CD4-positive, alpha-beta T cell (primary cell): ENCODE results near the gene SFXN5. TPM values are rescaled to one million over a fixed set of nuclear protein-coding genes. Genes with fewer than 3 reads are reported as not detected.

Source experiments
- ATAC-seq: fragments of 200-7000 bp; cut with Tn5 transposase; one replicate; pipeline ENCODE4 v1.10.0; 2022; ENCODE audit warnings: mild to moderate bottlenecking; ENCODE audit not compliant: poor library complexity
- CTCF ChIA-PET: fragments of 350-600 bp; sonication (Branson Sonifier 250); formaldehyde crosslinking; loops from one replicate; lab custom pipeline; 2021; ENCODE audit warnings: antibody characterized with exemption, inconsistent platforms; lab: Charles Lee
- POLR2A ChIA-PET: fragments of 350-600 bp; sonication (Branson Sonifier 250); formaldehyde crosslinking; loops from one replicate; lab custom pipeline; 2021; ENCODE audit warnings: antibody characterized with exemption, inconsistent platforms; lab: Charles Lee
- DNase-seq, 14 experiments: peaks; one replicate each; pipeline ENCODE4 v3.0.0-alpha.2; 2013 to 2020; ENCODE audit warnings: mixed read lengths in 2 of 14
- H3K27ac ChIP-seq, 2 donors: one replicate each; pipeline versions ENCODE4 v1.5.1 to v1.7.0; 2013; ENCODE audit warnings: low read length in 2 of 2, low read depth in 1 of 2, mild to moderate bottlenecking in 1 of 2
- H3K27me3 ChIP-seq, 2 experiments: 1 replicate in 1 of 2; 2 replicates in 1 of 2; pipeline versions ENCODE4 v1.6.1 to v1.7.0; 2013; ENCODE audit warnings: low read length in 2 of 2, control low read depth in 1 of 2, mild to moderate bottlenecking in 1 of 2, moderate library complexity in 1 of 2; ENCODE audit not compliant: insufficient read depth in 2 of 2, control insufficient read depth in 1 of 2
- H3K36me3 ChIP-seq: one replicate; pipeline ENCODE4 v1.6.1; 2013; ENCODE audit warnings: low read length, control low read depth; ENCODE audit not compliant: insufficient read depth
- H3K4me1 ChIP-seq: one replicate; pipeline ENCODE4 v1.6.1; 2013; ENCODE audit warnings: low read length, control low read depth; ENCODE audit not compliant: insufficient read depth
- H3K4me3 ChIP-seq: one replicate; pipeline ENCODE4 v1.5.1; 2013; ENCODE audit warnings: mild to moderate bottlenecking, low read length, moderate library complexity
- H3K9me3 ChIP-seq, 2 experiments: 1 replicate in 1 of 2; 2 replicates in 1 of 2; pipeline versions ENCODE4 v1.6.1 to v1.7.0; 2013; ENCODE audit warnings: low read length in 2 of 2, mild to moderate bottlenecking in 2 of 2, control low read depth in 1 of 2, moderate library complexity in 1 of 2; ENCODE audit not compliant: control insufficient read depth in 1 of 2, insufficient read depth in 1 of 2
- H3K27ac Mint-ChIP-seq: one replicate; pipeline ENCODE4 v1.8.0; 2020; ENCODE audit warnings: mixed read lengths
- H3K27me3 Mint-ChIP-seq: one replicate; pipeline ENCODE4 v1.8.0; 2021; ENCODE audit warnings: mixed read lengths
- H3K36me3 Mint-ChIP-seq: one replicate; pipeline ENCODE4 v1.8.0; 2021; ENCODE audit warnings: low read depth, mixed read lengths
- H3K4me1 Mint-ChIP-seq: one replicate; pipeline ENCODE4 v1.8.0; 2021; ENCODE audit warnings: low read depth, mixed read lengths
- H3K4me3 Mint-ChIP-seq: one replicate; pipeline ENCODE4 v1.8.0; 2020; ENCODE audit warnings: mild to moderate bottlenecking, mixed read lengths
- H3K9me3 Mint-ChIP-seq: one replicate; pipeline ENCODE4 v1.8.0; 2020; ENCODE audit warnings: mixed read lengths
- CTCF ChIP-seq: fragments of 200-600 bp; IDR thresholded peaks from one replicate; pipeline ENCODE4 v1.8.0; 2022; ENCODE audit warnings: antibody characterized with exemption, mild to moderate bottlenecking
- intact Hi-C, 2 experiments: fragments of 100-400 bp; cut with DNase I in 1 of 2; cut with micrococcal nuclease in 1 of 2; formaldehyde crosslinking; loops; one replicate each; pipeline versions ENCODE4 v1.15.1 to v1.9.0; 2023 to 2025; cut with DNase I, micrococcal nuclease
- total RNA-seq, 174 experiments: library from RNA in 2 of 174; stranded (reverse) in 2 of 174; gene quantifications; one replicate each; pipeline ENCODE4 v1.2.3 and lab custom pipeline; 2021 to 2026

SFXN5 gene
- total RNA-seq, 2 experiments from 2014 or later = 5.1 to 5.4 TPM

- Mint-ChIP-seq H3K9me3 (no peaks in the 10 kb centered on the region), H3K4me1 (no peaks in the 10 kb centered on the region), H3K4me3 (no peak overlapping the region), H3K36me3 (no peaks in the 10 kb centered on the region), H3K27me3 (no peaks in the 10 kb centered on the region), H3K27ac (no peak overlapping the region)
- Histone ChIP-seq H3K36me3 (no peaks in the 10 kb centered on the region), H3K27me3 (no peaks in the 10 kb centered on the region), H3K9me3 (no peaks in the 10 kb centered on the region), H3K27ac (no peak overlapping the region), H3K4me1 (no peaks in the 10 kb centered on the region), H3K4me3 (no peak overlapping the region)
- intact Hi-C loops = no loop called here
- POLR2A ChIA-PET = no interaction called here
- ATAC-seq (no peak), DNase-seq (no peak)
- CTCF ChIA-PET = no interaction called here
- no peak for TF ChIP-seq CTCF
Measured at GRCh38 chr2:72943540-72944395, 127.7 kb downstream of the SFXN5 start.

- Mint-ChIP-seq H3K4me3 (no peak overlapping the region), H3K27ac (no peak overlapping the region), H3K4me1 (no peaks in the 10 kb centered on the region), H3K9me3 (no peaks in the 10 kb centered on the region), H3K27me3 (no peaks in the 10 kb centered on the region), H3K36me3 (no peaks in the 10 kb centered on the region)
- Histone ChIP-seq H3K27ac (no peak overlapping the region), H3K36me3 (no peaks in the 10 kb centered on the region), H3K27me3 (no peaks in the 10 kb centered on the region), H3K4me3 (no peak overlapping the region), H3K4me1 (no peaks in the 10 kb centered on the region), H3K9me3 (no peaks in the 10 kb centered on the region)
- intact Hi-C loops = no loop called here
- no peak for ATAC-seq
- ChIA-PET POLR2A (no interaction called here), CTCF (no interaction called here)
- no peak for TF ChIP-seq CTCF
- no peak for DNase-seq
Measured at GRCh38 chr2:72942881-72943418, 128.6 kb downstream of the SFXN5 start.

GRCh38 chr2:72942293-72942692, 129.2 kb downstream of the SFXN5 start:
- no peak overlapping the region for H3K4me3 Mint-ChIP-seq
- Histone ChIP-seq H3K4me3 (no peak overlapping the region), H3K4me1 (no peaks in the 10 kb centered on the region), H3K27ac (no peak overlapping the region), H3K27me3 (no peaks in the 10 kb centered on the region), H3K9me3 (no peaks in the 10 kb centered on the region), H3K36me3 (no peaks in the 10 kb centered on the region)
- no peaks in the 10 kb centered on the region for H3K9me3 Mint-ChIP-seq
- CTCF ChIA-PET = no interaction called here
- no peak for TF ChIP-seq CTCF
- no peaks in the 10 kb centered on the region for H3K36me3 Mint-ChIP-seq
- ATAC-seq = no peak
- H3K4me1 Mint-ChIP-seq = no peaks in the 10 kb centered on the region
- intact Hi-C loops = no loop called here
- no peaks in the 10 kb centered on the region for H3K27me3 Mint-ChIP-seq
- POLR2A ChIA-PET = no interaction called here
- no peak for DNase-seq
- H3K27ac Mint-ChIP-seq = no peak overlapping the region
